Spinal cord (tissue), 10 donors: ENCODE data around the gene TMEM167B. TPM values are rescaled to one million over a fixed set of nuclear protein-coding genes. Genes with fewer than 3 reads are reported as not detected.

Experiments
- DNase-seq, 6 donors: peaks; one replicate each; pipeline versions ENCODE4 v3.0.0 to v3.0.0-alpha.2; 2013 to 2015; ENCODE audit warnings: low spot score in 6 of 6, low read depth in 4 of 6
- H3K27ac ChIP-seq: one replicate; pipeline ENCODE4 v1.5.1; 2013; ENCODE audit warnings: low read depth, low read length, control low read depth
- H3K27me3 ChIP-seq: one replicate; pipeline ENCODE4 v1.6.1; 2013; ENCODE audit warnings: low read length; ENCODE audit not compliant: control insufficient read depth, insufficient read depth
- H3K36me3 ChIP-seq: one replicate; pipeline ENCODE4 v1.6.1; 2013; ENCODE audit warnings: low read length; ENCODE audit not compliant: control insufficient read depth, insufficient read depth
- H3K4me1 ChIP-seq: one replicate; pipeline ENCODE4 v1.6.1; 2013; ENCODE audit warnings: low read length; ENCODE audit not compliant: control insufficient read depth, insufficient read depth
- H3K4me3 ChIP-seq: one replicate; pipeline ENCODE4 v1.5.1; 2013; ENCODE audit warnings: low read depth, low read length, control low read depth
- H3K9me3 ChIP-seq: one replicate; pipeline ENCODE4 v1.6.1; 2013; ENCODE audit warnings: low read length; ENCODE audit not compliant: control insufficient read depth, insufficient read depth
- WGBS: methylation state at CpG from one replicate; pipeline ENCODE4 v1.1.5; 2013; ENCODE audit warnings: missing lambda C conversion rate; ENCODE audit not compliant: insufficient coverage; 5-methylcytosine and 5-hydroxymethylcytosine counted together
- polyA plus RNA-seq, 2 donors: library from polyadenylated mRNA; unstranded; fragments of 120-200 nt; gene quantifications; one replicate each; pipeline ENCODE4 v1.2.1, GENCODE V29; 2013; ENCODE audit not compliant: insufficient read length in 2 of 2
- total RNA-seq, 2 donors: library from RNA; depleted of rRNA in 1 of 2; stranded (reverse); fragments of 120-200 nt in 1 of 2; fragments of >200 nt in 1 of 2; gene quantifications; one replicate each; pipeline versions ENCODE4 v1.2.3 to v1.2.4, GENCODE V29; 2013 to 2014
- donor health status: healthy.

Gene TMEM167B
- total and polyA plus RNA-seq, 4 donors, result 31.8 to 51.2 (median 41.2) TPM

GRCh38 chr1:109079240-109079622 is 11.3 kb upstream of the TMEM167B start:
- Histone ChIP-seq H3K9me3 (no peaks in the 10 kb centered on the region), H3K4me3 (no peak overlapping the region), H3K36me3 (no peaks in the 10 kb centered on the region), H3K27ac (no peak overlapping the region), H3K27me3 (no peaks in the 10 kb centered on the region), H3K4me1 (peaks cover 12% of the 10 kb centered on the region)
- WGBS, result no CpG with 5 or more reads among the region's 2 CpGs
- DNase-seq, result no peak

- Histone ChIP-seq H3K36me3 (no peaks in the 10 kb centered on the region), H3K27ac (peak overlapping the region; percentile 60), H3K4me1 (peaks cover 20% of the 10 kb centered on the region), H3K4me3 (no peak overlapping the region), H3K9me3 (no peaks in the 10 kb centered on the region), H3K27me3 (no peaks in the 10 kb centered on the region)
- no peak for DNase-seq
- 86% methylated on average over 2 of the region's 5 CpGs for WGBS
Observed at GRCh38 chr1:109080441-109081082, 10.0 kb upstream of the TMEM167B start.

GRCh38 chr1:109083501-109083900 is 7.1 kb upstream of the TMEM167B start:
- peaks cover 15% of the 10 kb centered on the region for H3K4me1 ChIP-seq
- no peaks in the 10 kb centered on the region for H3K9me3 ChIP-seq
- DNase-seq, result peak in 4 of 6 donors; percentile 24 to 77 (median 53)
- H3K4me3 ChIP-seq, result no peak overlapping the region
- peak overlapping the region; percentile 91 for H3K27ac ChIP-seq
- H3K36me3 ChIP-seq, result no peaks in the 10 kb centered on the region
- WGBS, result 17% methylated on average over 1 of the region's 3 CpGs
- H3K27me3 ChIP-seq, result no peaks in the 10 kb centered on the region

GRCh38 chr1:109083923-109084322 is 6.6 kb upstream of the TMEM167B start:
- peak overlapping the region; percentile 91 for H3K27ac ChIP-seq
- no peaks in the 10 kb centered on the region for H3K36me3 ChIP-seq
- peaks cover 19% of the 10 kb centered on the region for H3K4me1 ChIP-seq
- H3K4me3 ChIP-seq, result no peak overlapping the region
- DNase-seq, result peak in 5 of 6 donors; percentile 64 to 94 (median 77)
- WGBS, result no CpG with 5 or more reads among the region's 1 CpG
- no peaks in the 10 kb centered on the region for H3K27me3 ChIP-seq
- no peaks in the 10 kb centered on the region for H3K9me3 ChIP-seq

GRCh38 chr1:109084563-109085517 is 5.7 kb upstream of the TMEM167B start:
- Histone ChIP-seq H3K9me3 (no peaks in the 10 kb centered on the region), H3K4me1 (peaks cover 28% of the 10 kb centered on the region), H3K36me3 (no peaks in the 10 kb centered on the region), H3K4me3 (no peak overlapping the region), H3K27me3 (no peaks in the 10 kb centered on the region), H3K27ac (peak overlapping the region; percentile 91)
- 62% methylated on average over 9 of the region's 13 CpGs for WGBS
- DNase-seq, result no peak

- H3K27ac ChIP-seq, result peak overlapping the region; percentile 99
- H3K27me3 ChIP-seq, result no peaks in the 10 kb centered on the region
- H3K36me3 ChIP-seq, result peaks cover 14% of the 10 kb centered on the region
- 75% methylated on average over 19 of the region's 31 CpGs for WGBS
- H3K9me3 ChIP-seq, result no peaks in the 10 kb centered on the region
- peaks cover 27% of the 10 kb centered on the region for H3K4me1 ChIP-seq
- peak overlapping the region; percentile 99 for H3K4me3 ChIP-seq
- peak in 3 of 6 donors; percentile 58 to 98 (median 90) for DNase-seq
Observed at GRCh38 chr1:109089242-109090015, 1.1 kb upstream of the TMEM167B start.

GRCh38 chr1:109091078-109091838 is 694 bp downstream of the TMEM167B start:
- Histone ChIP-seq H3K4me1 (peaks cover 19% of the 10 kb centered on the region), H3K27me3 (no peaks in the 10 kb centered on the region), H3K4me3 (peak overlapping the region; percentile 99), H3K9me3 (no peaks in the 10 kb centered on the region), H3K27ac (peak overlapping the region; percentile 99), H3K36me3 (peaks cover 15% of the 10 kb centered on the region)
- DNase-seq, result no peak
- 16% methylated on average over 5 of the region's 13 CpGs for WGBS

GRCh38 chr1:109091839-109092193 is 1.3 kb downstream of the TMEM167B start:
- DNase-seq, result no peak
- WGBS, result no CpG with 5 or more reads among the region's 1 CpG
- H3K4me3 ChIP-seq, result peak overlapping the region; percentile 99
- H3K27me3 ChIP-seq, result no peaks in the 10 kb centered on the region
- peak overlapping the region; percentile 99 for H3K27ac ChIP-seq
- peaks cover 19% of the 10 kb centered on the region for H3K4me1 ChIP-seq
- peaks cover 15% of the 10 kb centered on the region for H3K36me3 ChIP-seq
- no peaks in the 10 kb centered on the region for H3K9me3 ChIP-seq

- no CpG with 5 or more reads among the region's 7 CpGs for WGBS
- DNase-seq, result no peak
- Histone ChIP-seq H3K9me3 (no peaks in the 10 kb centered on the region), H3K27ac (no peak overlapping the region), H3K4me3 (no peak overlapping the region), H3K27me3 (no peaks in the 10 kb centered on the region), H3K4me1 (peaks cover 10% of the 10 kb centered on the region), H3K36me3 (peaks cover 15% of the 10 kb centered on the region)
Observed at GRCh38 chr1:109094377-109094803, 3.8 kb downstream of the TMEM167B start.
